ENCODE data around the gene DDX20.

The DDX20 gene, protein sequence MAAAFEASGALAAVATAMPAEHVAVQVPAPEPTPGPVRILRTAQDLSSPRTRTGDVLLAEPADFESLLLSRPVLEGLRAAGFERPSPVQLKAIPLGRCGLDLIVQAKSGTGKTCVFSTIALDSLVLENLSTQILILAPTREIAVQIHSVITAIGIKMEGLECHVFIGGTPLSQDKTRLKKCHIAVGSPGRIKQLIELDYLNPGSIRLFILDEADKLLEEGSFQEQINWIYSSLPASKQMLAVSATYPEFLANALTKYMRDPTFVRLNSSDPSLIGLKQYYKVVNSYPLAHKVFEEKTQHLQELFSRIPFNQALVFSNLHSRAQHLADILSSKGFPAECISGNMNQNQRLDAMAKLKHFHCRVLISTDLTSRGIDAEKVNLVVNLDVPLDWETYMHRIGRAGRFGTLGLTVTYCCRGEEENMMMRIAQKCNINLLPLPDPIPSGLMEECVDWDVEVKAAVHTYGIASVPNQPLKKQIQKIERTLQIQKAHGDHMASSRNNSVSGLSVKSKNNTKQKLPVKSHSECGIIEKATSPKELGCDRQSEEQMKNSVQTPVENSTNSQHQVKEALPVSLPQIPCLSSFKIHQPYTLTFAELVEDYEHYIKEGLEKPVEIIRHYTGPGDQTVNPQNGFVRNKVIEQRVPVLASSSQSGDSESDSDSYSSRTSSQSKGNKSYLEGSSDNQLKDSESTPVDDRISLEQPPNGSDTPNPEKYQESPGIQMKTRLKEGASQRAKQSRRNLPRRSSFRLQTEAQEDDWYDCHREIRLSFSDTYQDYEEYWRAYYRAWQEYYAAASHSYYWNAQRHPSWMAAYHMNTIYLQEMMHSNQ

DNA sequence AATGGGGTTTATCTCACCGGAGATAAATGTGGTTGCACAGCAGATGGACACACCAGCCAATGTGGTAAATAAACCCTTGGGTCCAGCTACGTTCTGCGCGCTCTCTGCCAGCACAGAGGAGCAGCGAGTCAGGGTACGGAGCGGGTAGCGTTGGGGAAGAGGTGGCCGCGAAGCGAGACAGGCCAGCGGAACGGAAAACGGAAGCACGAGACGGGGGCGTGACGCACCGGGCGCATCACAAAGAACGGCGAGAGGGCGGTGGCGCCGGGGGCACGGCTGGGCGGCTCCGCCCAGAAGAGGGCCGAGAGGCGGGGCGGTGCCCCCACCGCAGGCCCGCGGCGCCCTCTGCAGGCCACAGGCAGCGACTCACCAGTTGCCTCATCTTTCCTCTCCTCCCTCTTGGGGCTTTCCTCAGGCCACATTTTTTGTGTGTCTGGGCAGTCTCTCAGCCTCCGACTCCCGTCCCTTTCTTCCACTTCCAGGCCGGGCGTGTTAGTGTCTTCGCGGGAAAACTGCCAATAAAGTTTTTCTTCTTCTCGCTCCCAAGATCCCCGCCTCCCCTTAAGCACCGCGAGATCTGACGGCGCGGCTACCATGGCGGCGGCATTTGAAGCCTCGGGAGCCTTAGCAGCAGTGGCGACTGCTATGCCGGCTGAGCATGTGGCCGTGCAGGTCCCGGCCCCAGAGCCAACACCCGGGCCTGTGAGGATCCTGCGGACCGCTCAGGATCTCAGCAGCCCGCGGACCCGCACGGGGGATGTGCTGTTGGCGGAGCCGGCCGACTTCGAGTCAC is at the start of gene DDX20:
TSS of gene DDX20 (plus strand) at position 571 of the 793 bp plus-strand sequence. CDS start at position 595, 24 bp downstream.
- DNase-seq (ENCODE audit: low read depth in 2 of 2): peak; percentile 87 to 90

DNA sequence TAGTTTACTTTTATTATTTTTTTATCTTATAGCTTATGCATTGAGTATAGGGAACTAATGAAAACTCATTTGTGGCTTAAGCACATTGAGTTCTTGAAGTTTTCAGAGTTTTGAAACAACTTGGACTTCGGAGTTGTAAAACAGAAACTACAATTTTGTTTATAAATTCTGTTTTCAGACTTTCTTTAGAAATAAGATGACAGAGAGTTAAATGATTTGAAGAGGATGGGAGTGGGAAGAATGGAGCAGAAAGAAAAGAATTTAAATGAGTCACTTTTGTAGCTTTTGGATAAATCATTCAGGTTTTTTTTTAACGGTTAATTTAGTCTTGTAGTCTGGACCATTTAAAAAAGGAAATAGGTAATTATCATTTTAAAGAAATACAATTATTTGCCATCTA is 48.8 kb upstream of the DDX20 start:
- no peak for DNase-seq (ENCODE audit: low read depth in 2 of 2)

DNA sequence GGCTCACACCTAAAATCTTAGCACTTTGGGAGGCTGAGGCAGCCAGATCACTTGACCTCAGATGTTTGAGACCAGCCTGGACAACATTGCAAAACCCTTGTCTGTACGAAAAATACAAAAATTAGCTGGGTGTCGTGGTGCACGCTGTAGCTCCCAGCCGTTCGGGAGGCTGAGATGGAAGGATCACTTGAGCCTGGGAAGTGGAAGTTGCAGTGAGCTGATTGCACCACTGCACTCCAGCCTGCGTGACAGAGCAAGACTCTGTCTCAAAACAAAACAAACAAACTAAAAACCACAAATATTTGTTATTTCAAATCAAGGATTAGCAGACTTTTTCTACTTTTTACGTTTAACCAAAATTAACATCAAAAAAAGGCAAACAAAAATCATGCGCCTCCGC is 47.8 kb upstream of the DDX20 start:
- DNase-seq (ENCODE audit: low read depth in 2 of 2): no peak

DNA sequence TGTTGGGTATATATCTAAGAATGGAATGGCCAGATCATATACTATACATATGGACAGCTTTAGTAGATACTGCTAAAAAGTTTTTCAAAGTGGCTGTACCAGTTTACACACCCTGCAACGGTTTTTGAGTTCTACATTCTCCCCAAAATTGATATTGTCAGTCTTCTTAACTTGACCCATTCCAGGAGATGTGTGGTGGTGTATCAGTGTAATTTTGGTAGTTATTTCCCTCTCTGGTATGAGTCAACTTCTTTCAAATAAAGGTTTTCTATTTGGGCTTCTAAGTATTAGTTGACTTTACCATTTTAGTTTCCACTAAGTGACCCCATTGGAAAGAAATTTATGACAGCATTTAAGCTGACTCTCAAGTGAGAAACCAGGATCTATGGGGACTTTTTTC is 45.7 kb upstream of the DDX20 start:
- DNase-seq (ENCODE audit: low read depth in 2 of 2): no peak

DNA sequence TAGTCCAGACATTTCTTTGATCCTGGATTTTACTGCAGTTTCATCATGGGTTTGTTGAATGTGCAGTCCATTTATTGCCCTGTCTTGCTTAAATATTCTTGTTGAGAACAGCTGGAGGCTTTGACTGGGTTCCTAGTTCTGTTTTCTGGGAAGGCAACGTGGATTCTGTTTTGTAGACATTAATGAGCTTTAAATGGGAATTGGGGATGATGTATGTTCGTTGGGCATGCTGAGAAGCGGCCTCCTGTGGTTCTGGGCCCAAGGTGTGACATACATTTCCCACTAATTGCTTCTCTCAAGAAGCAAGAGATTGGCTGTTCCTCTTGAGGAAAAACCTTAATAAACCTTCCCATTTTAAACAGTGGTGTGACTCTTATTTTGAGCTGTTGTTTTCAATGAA is 39.4 kb upstream of the DDX20 start:
- no peak for DNase-seq (ENCODE audit: low read depth in 2 of 2)

DNA sequence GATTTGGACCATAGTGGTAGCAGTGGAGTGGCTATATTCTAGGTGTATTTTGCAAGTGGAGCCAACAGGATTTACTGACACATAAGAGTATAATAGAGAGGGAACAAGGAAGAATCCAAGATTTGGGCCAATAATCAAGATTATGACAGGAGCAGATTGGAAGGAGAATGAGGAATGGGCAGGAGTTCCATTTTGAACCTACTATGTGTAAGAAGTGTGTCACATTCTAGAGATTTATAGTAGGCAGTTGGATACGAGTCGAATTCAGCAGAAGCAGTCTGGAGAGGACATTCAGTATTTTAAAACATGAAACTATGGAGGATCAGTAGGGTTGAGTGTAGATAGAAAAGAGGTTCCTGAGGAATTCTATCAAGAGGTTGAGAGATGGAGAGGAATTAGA is 38.3 kb upstream of the DDX20 start:
- DNase-seq (ENCODE audit: low read depth in 2 of 2): no peak

DNA sequence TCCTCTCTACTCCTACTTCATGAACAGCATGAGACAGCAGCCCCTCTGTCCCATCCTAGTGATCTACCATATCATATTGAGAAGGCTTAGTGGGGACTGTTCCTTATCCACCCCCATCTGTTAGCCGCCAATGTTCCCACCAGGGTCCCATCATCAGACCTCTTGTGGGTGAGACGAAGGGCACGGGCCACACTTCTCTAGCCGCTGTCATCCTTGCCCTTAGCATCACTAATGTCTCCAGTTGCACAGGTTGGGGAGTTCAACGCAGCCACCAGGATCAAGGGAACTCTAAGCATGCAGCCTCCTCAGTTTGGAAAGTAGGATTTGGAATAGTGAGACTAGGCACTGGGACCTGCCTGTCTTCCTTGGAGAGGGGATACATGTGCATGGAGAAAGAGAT is 36.6 kb upstream of the DDX20 start:
- no peak for DNase-seq (ENCODE audit: low read depth in 2 of 2)

DNA sequence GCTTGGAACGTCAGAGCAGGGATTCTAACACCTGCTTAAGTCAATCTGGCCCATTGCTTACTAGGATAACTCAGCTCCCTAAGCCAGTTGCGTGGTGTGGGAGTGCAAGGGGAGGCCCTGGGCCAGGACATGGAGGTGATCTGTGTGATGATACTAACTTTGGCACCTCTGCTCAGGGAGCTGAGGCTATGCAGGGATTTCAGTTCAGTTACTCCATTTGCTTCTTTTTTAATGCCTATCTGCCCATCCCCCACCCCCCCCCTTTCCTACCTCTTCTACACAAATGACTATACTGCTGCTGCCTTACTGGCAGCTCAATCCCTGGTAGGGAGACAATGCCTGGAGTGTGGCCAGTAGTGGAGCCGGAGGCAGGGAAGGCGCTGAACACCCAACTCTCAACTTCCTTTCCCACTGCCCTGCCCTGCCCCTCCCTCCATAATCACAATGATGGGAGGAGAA is 36.0 kb upstream of the DDX20 start:
- DNase-seq (ENCODE audit: low read depth in 2 of 2): no peak

DNA sequence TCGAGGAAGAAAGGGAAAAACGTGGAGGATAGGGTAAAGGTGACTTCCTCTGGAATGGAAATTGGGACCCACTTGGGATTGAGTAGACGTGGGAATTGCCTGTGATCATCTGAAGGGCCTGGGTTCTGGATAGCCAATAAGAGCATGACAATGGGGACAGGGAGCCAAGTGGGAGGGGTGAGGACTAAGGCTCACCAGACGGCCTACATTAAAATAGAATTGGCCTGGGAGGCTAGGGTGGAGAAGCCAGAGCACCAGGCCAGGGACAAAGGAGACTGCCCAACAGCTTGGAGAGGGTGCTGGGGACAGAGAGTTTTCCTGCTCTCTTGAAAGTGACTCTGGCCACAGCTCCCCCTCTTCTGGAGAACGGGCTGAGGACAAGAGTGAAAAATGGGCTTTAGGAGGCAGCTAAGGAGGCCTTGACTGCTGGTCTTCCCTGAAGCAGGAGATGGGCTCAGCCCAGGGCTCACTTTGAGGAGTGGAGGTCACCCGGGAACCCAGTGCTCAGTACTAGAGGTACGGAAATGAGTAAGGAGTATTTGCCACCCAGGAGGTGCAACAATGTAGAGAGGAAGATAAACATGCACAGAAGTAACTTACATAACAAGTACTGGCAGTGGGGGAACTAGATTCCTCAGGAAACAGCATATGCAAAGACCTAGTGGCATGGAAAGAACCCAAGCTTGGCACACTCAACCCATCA is 35.3 kb upstream of the DDX20 start:
- no peak for DNase-seq (ENCODE audit: low read depth in 2 of 2)

DNA sequence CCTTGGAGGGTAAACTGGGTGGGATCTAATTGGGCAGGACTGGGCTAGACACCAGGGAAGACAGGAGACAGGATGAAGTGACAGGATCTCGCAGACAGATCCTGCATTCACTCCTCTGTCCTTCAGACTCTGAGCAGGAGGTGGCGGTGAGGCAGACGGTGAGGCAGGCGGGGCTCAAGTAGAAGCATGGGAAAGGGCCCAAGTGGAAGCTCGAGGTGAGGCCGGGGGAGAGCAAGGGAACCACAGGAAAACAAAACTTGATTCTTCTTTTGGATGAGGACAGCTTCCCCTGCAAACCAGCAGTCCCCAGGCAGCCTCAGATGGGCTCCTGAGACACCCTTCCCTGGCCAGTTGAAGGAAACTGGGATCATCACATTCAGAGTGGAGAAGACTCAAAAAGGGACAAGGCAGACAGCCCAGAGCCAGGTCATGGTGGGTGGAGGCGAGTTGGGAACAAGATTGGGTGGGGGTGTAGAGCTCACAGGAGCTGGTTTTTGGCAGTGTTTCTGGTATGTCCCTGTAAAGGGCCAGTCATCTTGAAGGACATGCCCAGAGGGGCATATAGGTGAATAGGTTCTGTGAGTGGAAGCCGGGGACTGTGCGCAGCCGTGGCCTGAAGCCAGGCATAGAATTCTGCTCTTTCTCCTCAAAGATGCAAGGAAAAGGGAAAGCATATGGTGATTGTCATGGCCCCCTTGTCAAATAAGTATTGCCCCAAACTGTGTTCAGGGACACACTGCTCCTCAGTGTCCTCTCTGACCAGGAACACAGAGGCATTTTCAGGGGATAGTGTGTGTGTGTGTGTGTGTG is 34.5 kb upstream of the DDX20 start:
- no peak for DNase-seq (ENCODE audit: low read depth in 2 of 2)

DNA sequence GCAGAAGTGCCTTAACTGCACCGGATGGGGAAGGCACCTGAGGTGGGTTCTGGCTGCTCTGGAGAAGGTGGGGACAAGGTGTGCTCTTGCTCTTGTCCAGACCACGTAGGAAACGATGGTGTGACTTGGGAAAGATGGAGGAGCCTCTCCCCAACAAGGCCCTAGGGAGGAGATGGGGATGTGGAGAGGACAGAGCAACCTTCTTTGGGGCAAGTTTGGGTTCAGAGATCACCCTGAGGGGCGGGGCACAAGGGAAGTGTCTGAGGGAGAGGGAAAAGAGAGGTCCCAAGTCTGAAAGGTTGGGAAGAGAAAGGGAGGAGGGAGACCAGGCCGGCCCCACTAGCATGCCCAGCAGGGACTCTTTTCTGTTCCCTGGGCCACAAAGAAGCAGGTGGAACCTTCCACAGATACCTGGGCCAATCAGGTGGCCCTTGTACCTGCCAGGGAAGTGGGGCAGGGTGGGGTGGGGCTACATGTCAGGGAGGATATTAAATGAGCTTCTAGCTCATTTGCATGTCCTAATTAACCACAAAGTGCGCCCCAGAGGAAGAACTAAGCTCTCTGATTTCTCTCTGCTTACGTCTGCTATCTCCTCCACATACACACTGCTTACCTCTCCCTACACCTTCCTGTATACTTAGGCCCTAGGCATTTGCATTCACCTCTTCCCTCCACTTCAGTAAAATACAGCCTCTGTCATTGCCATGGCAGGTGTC is 32.5 kb upstream of the DDX20 start:
- DNase-seq (ENCODE audit: low read depth in 2 of 2): no peak

DNA sequence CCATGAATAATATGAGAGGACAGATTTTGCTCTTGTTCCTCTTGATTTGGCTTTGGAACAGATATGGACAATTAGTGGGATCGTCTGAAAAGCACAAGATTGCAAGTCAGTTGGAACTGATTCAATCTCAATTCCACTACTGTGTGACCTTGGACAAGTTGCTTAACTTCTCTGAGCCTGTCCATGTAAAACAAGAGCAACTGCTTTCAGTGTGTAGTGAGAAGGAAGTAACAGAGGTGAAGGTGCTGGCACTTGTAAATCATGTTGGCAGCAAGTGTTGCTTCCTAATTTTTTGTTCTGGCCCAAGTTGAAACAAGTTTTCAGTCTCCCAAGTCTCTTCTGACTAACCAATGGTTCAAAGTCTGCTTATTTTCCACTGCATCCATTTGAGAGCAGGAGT is 31.8 kb upstream of the DDX20 start:
- DNase-seq (ENCODE audit: low read depth in 2 of 2): no peak

DNA sequence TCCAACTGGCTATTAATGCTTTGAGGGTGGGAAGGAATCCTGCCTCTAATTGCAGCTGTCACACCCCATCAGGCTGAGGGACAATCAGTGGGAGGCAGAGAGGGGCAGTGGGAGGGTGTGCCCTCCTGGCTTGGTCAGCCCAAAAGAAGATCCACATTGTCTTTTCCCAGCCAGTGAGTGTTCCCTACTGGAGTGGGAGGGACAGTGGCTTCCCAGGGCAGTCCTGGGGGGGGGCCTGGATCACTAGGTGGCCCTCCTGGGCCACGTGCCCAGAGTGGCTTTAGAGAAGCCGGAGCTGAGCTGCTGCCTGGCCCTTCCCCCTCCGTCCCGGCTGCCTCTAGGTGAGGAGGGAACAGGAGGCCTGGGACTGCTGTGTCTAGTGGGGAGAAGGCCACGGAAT is 30.5 kb upstream of the DDX20 start:
- DNase-seq (ENCODE audit: low read depth in 2 of 2): no peak

DNA sequence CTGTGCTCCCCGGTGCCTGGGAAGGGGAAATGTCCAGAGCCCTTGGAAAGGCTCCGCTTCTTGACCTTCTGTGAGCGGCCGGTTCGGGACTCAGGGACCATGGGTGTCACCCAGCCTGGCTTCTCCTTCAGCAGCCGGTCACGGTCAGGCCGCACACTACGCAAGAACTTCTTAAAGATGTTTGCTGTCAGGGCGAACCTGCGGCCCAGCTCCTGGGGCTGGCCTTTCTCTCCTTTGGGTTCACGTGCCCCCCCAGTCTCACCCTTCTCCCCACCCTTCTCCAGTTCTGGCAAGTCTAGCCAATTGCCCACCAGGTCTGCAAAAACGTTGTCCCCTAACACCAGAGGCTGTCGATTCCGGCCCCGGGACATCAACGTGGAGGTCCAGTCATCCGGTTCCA is 28.6 kb upstream of the DDX20 start:
- DNase-seq (ENCODE audit: low read depth in 2 of 2): no peak

DNA sequence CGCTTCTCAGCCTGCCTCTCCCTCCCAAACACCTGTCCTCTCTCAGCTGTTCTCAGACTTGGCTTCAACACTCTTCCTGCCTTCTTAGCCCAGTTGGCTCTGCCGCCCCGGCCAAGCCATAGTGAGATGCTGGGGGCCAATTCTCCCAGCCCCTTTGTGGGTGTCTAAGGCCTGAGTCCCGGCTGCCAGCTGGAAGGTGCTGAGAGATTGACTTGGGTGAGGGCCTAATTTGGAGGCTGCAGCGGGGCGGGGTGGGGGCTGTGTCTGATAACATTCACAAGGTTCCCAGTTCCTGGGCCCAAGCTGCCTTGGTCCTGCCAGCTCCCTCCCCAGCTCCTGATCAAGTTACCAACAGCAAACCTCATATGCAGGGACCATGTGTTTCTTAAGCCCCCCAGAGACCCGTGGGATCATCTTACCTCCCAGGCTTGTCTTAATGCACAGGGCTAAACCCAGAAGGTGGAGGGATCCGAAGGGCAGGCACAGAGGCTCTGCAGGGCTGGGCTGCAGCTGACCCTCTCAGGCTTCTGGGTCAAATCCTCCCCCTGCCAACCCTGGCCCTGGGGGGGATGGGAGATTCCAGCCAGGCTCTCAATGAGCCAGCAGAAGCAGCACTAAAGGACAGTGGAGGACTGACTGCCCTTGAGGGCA is 26.3 kb upstream of the DDX20 start:
- DNase-seq (ENCODE audit: low read depth in 2 of 2): no peak

DNA sequence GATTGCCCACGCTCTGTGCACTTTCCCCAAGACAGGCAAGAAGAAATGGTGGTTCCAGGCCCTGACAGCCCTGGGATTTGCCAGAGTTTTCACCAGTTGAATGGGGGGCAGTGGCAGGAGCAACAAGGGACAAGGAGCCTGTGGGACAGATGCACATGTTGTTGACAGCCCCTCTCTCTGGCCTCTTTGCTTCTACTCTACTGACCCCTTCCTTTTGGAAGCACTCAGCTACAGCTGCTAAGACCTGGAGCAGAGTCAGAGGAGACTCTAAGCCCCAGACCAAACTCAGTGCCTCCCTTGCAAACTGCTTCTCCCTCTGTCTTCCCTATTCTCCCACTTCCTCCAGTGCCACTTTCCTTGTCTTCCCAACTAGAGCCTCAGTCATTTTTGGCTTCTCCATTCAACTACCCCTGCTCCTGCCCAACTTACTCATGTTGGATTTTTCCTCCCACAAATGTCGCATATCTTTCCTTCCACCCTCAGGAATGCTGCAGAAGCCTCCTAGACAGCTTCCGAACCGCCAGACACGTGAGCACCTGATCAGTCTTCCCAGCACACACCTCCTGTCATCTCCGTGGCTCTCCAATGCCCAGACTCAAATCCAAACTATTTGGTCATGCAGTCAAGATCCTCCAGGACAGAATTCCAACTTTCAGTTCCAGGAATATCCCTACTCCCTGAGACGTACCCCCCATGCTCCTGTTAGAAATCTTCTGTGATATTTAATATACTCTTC is 25.6 kb upstream of the DDX20 start:
- no peak for DNase-seq (ENCODE audit: low read depth in 2 of 2)

DNA sequence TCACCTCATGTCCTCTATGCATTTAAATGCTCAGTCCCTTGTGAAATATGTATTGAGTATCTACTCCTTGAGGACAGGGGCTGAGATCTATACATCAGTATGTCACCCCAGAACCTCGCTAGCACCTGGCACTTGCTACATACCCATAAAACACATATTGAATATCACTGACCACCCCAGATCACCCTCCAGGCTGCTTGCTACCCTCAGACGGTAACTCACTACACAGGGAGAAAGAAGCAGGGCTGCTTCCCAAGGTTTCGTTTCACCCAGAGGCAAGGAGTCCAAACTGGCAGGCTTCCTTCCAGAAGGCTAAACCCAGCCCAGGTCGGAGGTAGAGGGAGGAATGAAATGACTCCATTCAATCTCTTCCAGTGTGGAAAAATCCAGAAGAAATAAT is 25.0 kb upstream of the DDX20 start:
- no peak for DNase-seq (ENCODE audit: low read depth in 2 of 2)

DNA sequence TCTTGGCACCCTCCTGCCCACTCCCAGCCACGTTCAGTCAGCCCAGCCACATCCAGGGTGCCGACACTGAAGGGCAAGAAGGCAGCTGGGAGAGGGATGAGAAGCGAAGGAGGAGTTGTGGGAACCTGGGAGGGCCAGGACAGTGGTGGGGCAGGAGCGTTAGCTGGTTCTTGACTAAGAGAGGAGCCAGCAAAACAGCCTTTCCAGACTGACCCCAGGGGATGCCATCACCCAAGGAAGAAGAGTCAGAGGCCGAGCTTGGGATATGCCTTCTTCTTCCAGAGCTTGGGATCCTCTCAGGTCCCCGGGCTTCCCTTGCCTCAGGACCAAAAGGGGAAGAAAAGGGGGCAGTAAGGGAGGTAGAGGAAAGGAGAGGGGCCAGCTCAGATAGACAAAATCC is 23.7 kb upstream of the DDX20 start:
- no peak for DNase-seq (ENCODE audit: low read depth in 2 of 2)

DNA sequence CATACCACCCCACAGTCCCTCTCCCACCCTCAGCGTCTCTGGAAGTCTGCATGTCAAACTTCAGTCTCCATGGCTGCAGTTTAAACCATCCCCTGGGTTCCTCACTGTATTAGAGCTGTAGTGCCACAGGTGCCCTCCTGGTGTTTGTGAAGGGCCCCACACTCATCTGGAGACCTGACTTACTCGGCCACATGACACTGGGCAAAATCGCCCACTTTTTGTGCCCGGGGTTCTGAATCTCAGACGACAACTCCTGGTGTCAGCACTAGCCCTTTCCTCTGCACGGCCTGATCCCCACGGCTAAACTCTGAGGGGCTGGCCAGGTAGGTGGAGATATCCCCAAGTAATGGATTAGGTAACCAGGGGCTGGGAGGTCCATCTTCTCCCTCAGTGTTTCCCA is 23.0 kb upstream of the DDX20 start:
- no peak for DNase-seq (ENCODE audit: low read depth in 2 of 2)
